Kidney epithelial cell (primary cell): ENCODE results near the gene SH3BGRL. TPM values are rescaled to one million over a fixed set of nuclear protein-coding genes. Genes with fewer than 3 reads are reported as not detected.

Source experiments
- DNase-seq: peaks from one replicate; pipeline ENCODE4 v3.0.0-alpha.2; 2010; ENCODE audit warnings: low read depth
- H3K27me3 ChIP-seq: 2 replicates; pipeline ENCODE4 v1.6.0; 2011; ENCODE audit warnings: low read length; ENCODE audit not compliant: control insufficient read depth, insufficient read depth
- H3K36me3 ChIP-seq: 2 replicates; pipeline ENCODE4 v1.5.1; 2011; ENCODE audit warnings: low read length; ENCODE audit not compliant: control insufficient read depth, insufficient read depth
- H3K4me3 ChIP-seq: 2 replicates; pipeline ENCODE4 v1.5.1; 2011; ENCODE audit warnings: low read depth, mild to moderate bottlenecking, control low read depth, low read length
- CTCF ChIP-seq: IDR thresholded peaks from 2 replicates; pipeline ENCODE4 v1.5.1; 2011; ENCODE audit warnings: mild to moderate bottlenecking, moderate library complexity, low read length, control low read depth, inconsistent platforms; ENCODE audit not compliant: insufficient read depth, poor library complexity, severe bottlenecking
- total RNA-seq: library from RNA; depleted of rRNA; stranded (reverse); fragments of >200 nt; gene quantifications from 2 replicates; pipeline ENCODE4 v1.2.3, GENCODE V29; 2015

The SH3BGRL gene
- total RNA-seq, 1 donor from 2014 or later: 32.9 TPM

DNA sequence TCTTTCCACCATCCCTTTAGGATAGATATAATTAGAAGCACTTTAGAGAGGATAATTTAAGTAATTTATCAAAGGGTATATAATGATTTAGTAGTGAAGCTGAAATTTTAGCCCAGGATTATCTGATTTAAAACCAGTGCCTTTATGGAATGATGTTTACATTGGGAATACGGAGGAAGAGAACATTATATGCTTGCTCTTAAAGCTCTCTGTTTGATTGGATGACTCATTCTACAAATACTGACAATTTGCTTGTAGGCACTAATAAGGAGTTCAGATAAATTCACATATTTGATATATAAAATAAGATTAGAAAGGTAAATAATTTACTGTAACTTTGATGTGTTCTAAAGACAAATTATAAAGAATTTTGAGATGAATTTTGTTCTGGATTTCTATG lies 84.7 kb downstream of the SH3BGRL start:
- H3K4me3 ChIP-seq: no peak overlapping the region
- H3K27me3 ChIP-seq: no peaks in the 10 kb centered on the region
- DNase-seq: no peak
- TF ChIP-seq CTCF: no peak
- no peaks in the 10 kb centered on the region for H3K36me3 ChIP-seq

DNA sequence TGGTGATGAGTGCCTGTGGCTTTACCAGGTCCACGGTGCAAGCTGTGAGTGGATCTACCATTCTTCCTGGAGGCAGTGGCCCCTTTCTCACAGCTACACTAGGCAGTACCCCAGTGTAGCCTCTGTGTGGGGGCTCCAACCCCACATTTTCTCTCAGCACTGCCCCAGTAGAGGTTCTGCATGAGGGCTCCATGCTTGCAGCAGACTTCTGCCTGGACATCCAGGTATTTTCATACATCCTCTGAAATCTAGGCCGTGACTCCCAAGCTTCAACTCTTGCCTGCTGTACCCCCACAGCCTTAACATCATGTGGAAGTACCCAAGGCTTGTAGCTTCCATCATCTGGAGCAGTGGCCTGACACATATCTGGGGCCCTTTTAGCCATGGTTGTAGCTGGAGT lies 90.1 kb downstream of the SH3BGRL start:
- H3K4me3 ChIP-seq: no peak overlapping the region
- no peak for DNase-seq
- H3K36me3 ChIP-seq: no peaks in the 10 kb centered on the region
- no peaks in the 10 kb centered on the region for H3K27me3 ChIP-seq
- no peak for TF ChIP-seq CTCF

DNA sequence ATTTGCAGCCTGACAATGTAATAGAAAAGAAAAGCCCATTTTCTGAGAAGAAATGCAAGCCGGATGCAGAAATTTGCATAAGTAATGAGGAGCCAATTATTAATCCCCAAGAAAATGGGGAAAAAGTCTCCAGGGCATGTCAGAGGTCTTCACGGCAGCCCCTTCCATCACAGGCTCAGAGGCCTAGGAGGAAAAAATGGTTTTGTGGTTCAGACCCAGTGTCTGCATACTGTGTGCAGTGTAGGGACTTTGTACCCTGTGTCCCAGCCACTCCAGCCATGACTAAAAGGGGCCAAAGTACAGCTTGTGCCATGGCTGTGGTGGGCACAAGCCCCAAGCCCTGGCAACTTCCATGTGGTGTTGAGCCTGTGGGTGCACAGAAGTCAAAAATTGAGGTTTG lies 92.2 kb downstream of the SH3BGRL start:
- no peak for TF ChIP-seq CTCF
- H3K27me3 ChIP-seq: no peaks in the 10 kb centered on the region
- H3K4me3 ChIP-seq: no peak overlapping the region
- DNase-seq: no peak
- H3K36me3 ChIP-seq: no peaks in the 10 kb centered on the region

DNA sequence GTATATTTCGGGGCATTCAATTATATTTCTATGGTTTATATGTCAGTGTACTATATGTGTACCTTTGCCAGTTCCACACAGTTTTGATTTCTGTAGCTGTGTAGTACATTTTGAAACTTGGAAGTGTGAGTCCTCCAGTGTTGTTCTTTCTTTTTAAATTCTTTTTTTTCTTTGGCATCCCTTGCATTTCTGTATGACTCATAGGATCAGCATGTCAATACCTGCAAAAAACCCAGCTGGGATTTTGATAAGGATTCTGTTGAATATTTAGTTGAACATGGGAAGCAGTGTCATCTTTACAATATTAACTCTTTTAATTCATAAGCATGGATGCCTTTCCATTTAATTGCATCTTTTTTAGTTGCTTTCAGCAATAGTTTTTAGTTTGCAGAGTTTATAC lies 100.0 kb downstream of the SH3BGRL start:
- no peak for DNase-seq
- Histone ChIP-seq H3K4me3 (no peak overlapping the region), H3K27me3 (no peaks in the 10 kb centered on the region), H3K36me3 (no peaks in the 10 kb centered on the region)
- no peak for TF ChIP-seq CTCF

GRCh38 chrX:81304563-81304962 lies 102.7 kb downstream of the SH3BGRL start:
- TF ChIP-seq CTCF: no peak
- DNase-seq: no peak
- no peaks in the 10 kb centered on the region for H3K36me3 ChIP-seq
- H3K4me3 ChIP-seq: no peak overlapping the region
- H3K27me3 ChIP-seq: no peaks in the 10 kb centered on the region

- H3K4me3 ChIP-seq: no peak overlapping the region
- no peak for DNase-seq
- no peaks in the 10 kb centered on the region for H3K27me3 ChIP-seq
- TF ChIP-seq CTCF: no peak
- H3K36me3 ChIP-seq: no peaks in the 10 kb centered on the region
Measured at GRCh38 chrX:81305240-81305639, 103.3 kb downstream of the SH3BGRL start.
